ENCODE measurements around the gene AEBP1.
"Not testable (repeated sequence)": the region's sequence is repeated elsewhere in the genome, so short reads cannot be mapped to it uniquely, and the experiment has no call there.

Gene AEBP1

GRCh38 chr7:44116789-44117666 is 12.9 kb downstream of the AEBP1 start:
- no peak for DNase-seq (ENCODE audit: low read depth in 4 of 4, low spot score in 1 of 4)

- no peak for DNase-seq (ENCODE audit: low read depth in 4 of 4, low spot score in 1 of 4)
Measured at GRCh38 chr7:44117801-44118429, 13.8 kb downstream of the AEBP1 start.

GRCh38 chr7:44119829-44120380 is 15.8 kb downstream of the AEBP1 start:
- DNase-seq (ENCODE audit: low read depth in 4 of 4, low spot score in 1 of 4), result no peak

GRCh38 chr7:44120395-44120794 is 16.2 kb downstream of the AEBP1 start:
- DNase-seq (ENCODE audit: low read depth in 4 of 4, low spot score in 1 of 4), result no peak

GRCh38 chr7:44121761-44122420 is 17.7 kb downstream of the AEBP1 start:
- no peak for DNase-seq (ENCODE audit: low read depth in 4 of 4, low spot score in 1 of 4)

GRCh38 chr7:44122529-44122928 is 18.4 kb downstream of the AEBP1 start:
- DNase-seq (ENCODE audit: low read depth in 4 of 4, low spot score in 1 of 4), result no peak

GRCh38 chr7:44123190-44124003 is 19.3 kb downstream of the AEBP1 start, which contains the start of gene POLD2:
TSS of gene POLD2 (minus strand) at chr7:44123548. CDS start at chr7:44122053, 1,495 bp downstream.
- peak; percentile 93 to 98 (median 97) for DNase-seq (ENCODE audit: low read depth in 4 of 4, low spot score in 1 of 4)

- DNase-seq (ENCODE audit: low read depth in 4 of 4, low spot score in 1 of 4), result no peak
Measured at GRCh38 chr7:44124822-44125202, 20.7 kb downstream of the AEBP1 start.

GRCh38 chr7:44126574-44126973 is 22.4 kb downstream of the AEBP1 start:
- not testable (repeated sequence) for DNase-seq (ENCODE audit: low read depth in 4 of 4, low spot score in 1 of 4)

GRCh38 chr7:44127161-44127560 is 23.0 kb downstream of the AEBP1 start:
- no peak for DNase-seq (ENCODE audit: low read depth in 4 of 4, low spot score in 1 of 4)

- DNase-seq (ENCODE audit: low read depth in 4 of 4, low spot score in 1 of 4), result no peak
Measured at GRCh38 chr7:44128721-44129582, 24.8 kb downstream of the AEBP1 start.

GRCh38 chr7:44131173-44132029 is 27.3 kb downstream of the AEBP1 start:
- no peak for DNase-seq (ENCODE audit: low read depth in 4 of 4, low spot score in 1 of 4)

GRCh38 chr7:44132039-44132438 is 27.9 kb downstream of the AEBP1 start:
- no peak for DNase-seq (ENCODE audit: low read depth in 4 of 4, low spot score in 1 of 4)

GRCh38 chr7:44133295-44133694 is 29.1 kb downstream of the AEBP1 start:
- DNase-seq (ENCODE audit: low read depth in 4 of 4, low spot score in 1 of 4), result no peak

GRCh38 chr7:44134943-44135628 is 30.9 kb downstream of the AEBP1 start:
- no peak for DNase-seq (ENCODE audit: low read depth in 4 of 4, low spot score in 1 of 4)

- DNase-seq (ENCODE audit: low read depth in 4 of 4, low spot score in 1 of 4), result no peak
Measured at GRCh38 chr7:44136731-44137130, 32.6 kb downstream of the AEBP1 start.

- DNase-seq (ENCODE audit: low read depth in 4 of 4, low spot score in 1 of 4), result no peak
Measured at GRCh38 chr7:44138698-44139097, 34.6 kb downstream of the AEBP1 start.

- no peak for DNase-seq (ENCODE audit: low read depth in 4 of 4, low spot score in 1 of 4)
Measured at GRCh38 chr7:44139311-44140010, 35.3 kb downstream of the AEBP1 start.

Data from stimulated activated CD4-positive, alpha-beta T cell treated with anti-CD3 and anti-CD28 coated beads, Interleukin-1b, Interleukin-23, amount 100 ng/mL, for 24 hours (primary cell).